ENCODE data around the gene GARNL3.

DNA sequence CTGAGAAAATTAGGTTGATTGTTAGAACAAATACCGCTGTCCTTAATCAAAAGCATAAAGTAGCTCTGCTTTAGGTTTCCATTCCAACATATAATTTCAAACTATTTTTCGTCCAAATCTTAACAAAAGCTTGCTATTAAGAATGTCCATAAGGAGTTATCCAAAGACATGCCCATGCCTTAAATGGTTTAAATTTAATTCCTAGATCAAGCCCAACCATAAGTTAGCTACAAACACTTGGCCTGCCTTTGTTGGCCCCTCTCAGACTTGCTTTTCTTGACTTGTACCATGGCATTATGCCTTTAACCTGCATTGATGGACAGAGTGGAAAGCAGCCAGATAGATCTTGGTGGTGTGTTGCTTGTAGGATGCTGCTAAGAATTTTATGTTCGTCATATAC is 8.8 kb downstream of the GARNL3 start:
- no peak for TF ChIP-seq EZH2 (IDR thresholded peaks at IDR 0.05; ENCODE audit: borderline replicate concordance, low read depth, low read length, severe bottlenecking)
- TF ChIP-seq, protein P1, sequence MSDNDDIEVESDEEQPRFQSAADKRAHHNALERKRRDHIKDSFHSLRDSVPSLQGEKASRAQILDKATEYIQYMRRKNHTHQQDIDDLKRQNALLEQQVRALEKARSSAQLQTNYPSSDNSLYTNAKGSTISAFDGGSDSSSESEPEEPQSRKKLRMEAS (IDR thresholded peaks at IDR 0.05; ENCODE audit: insufficient read depth, insufficient read length): no peak
- TF ChIP-seq, protein P2, sequence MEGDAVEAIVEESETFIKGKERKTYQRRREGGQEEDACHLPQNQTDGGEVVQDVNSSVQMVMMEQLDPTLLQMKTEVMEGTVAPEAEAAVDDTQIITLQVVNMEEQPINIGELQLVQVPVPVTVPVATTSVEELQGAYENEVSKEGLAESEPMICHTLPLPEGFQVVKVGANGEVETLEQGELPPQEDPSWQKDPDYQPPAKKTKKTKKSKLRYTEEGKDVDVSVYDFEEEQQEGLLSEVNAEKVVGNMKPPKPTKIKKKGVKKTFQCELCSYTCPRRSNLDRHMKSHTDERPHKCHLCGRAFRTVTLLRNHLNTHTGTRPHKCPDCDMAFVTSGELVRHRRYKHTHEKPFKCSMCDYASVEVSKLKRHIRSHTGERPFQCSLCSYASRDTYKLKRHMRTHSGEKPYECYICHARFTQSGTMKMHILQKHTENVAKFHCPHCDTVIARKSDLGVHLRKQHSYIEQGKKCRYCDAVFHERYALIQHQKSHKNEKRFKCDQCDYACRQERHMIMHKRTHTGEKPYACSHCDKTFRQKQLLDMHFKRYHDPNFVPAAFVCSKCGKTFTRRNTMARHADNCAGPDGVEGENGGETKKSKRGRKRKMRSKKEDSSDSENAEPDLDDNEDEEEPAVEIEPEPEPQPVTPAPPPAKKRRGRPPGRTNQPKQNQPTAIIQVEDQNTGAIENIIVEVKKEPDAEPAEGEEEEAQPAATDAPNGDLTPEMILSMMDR (IDR thresholded peaks at IDR 0.05; ENCODE audit: extremely low read depth in 1 of 2, insufficient read depth in 1 of 2, low read depth in 1 of 2, low read length in 2 of 2): no peak
- no peak for TF ChIP-seq POLR2AphosphoS5 (IDR thresholded peaks at IDR 0.05; ENCODE audit: insufficient read depth, low read depth, low read length)
- no peak for TF ChIP-seq JUN (IDR thresholded peaks at IDR 0.05; ENCODE audit: borderline replicate concordance, insufficient read depth, insufficient read length, low read depth)
- no peak for TF ChIP-seq POLR2A (IDR thresholded peaks at IDR 0.05; ENCODE audit: low read depth, low read length)
- no peak for TF ChIP-seq MYC (IDR thresholded peaks at IDR 0.05; ENCODE audit: low read depth, low read length)
- TF ChIP-seq GATA2 (IDR thresholded peaks at IDR 0.05; ENCODE audit: insufficient read depth, insufficient read length, low read depth, low read length): no peak
- TF ChIP-seq FOS (IDR thresholded peaks at IDR 0.05; ENCODE audit: borderline replicate concordance, insufficient read depth, low read length): no peak
